Measurements from ENCODE around the gene IFI35. TPM values are rescaled to one million over a fixed set of nuclear protein-coding genes. Genes with fewer than 3 reads are reported as not detected.

Gene IFI35
- total and polyA plus RNA-seq, 9 of the 15 experiments (the other 6 are each of a cell fraction or from before 2014, with no cell fraction given), result 4.4 to 13.1 (median 10.2) TPM

GRCh38 chr17:42980274-42980765 is 26.3 kb upstream of the IFI35 start, which contains the start of gene RUNDC1 (continued):
- TF ChIP-seq DIDO1 (tag; IDR thresholded peaks at IDR 0.05; ENCODE audit: low read depth) (no peak), PRPF4 (IDR thresholded peaks at IDR 0.05; ENCODE audit: insufficient read depth, low read depth, low read length, poor library complexity, severe bottlenecking) (no peak), MEIS2 (IDR thresholded peaks at IDR 0.05; ENCODE audit: partially characterized antibody) (no peak), MCM3 (IDR thresholded peaks at IDR 0.05) (no peak), ZNF778 (CRISPR knock-in tag; IDR thresholded peaks at IDR 0.05) (no peak), TCF7L2 (IDR thresholded peaks at IDR 0.05; ENCODE audit: low read depth, low read length) (no peak), ADNP (tag; IDR thresholded peaks at IDR 0.05) (no peak), HDAC1 (IDR thresholded peaks at IDR 0.05) (peak in 1 of 2 experiments; percentile 88; a peak in 2 of 4 replicates), FIP1L1 (IDR thresholded peaks at IDR 0.05; ENCODE audit: low read depth, low read length, poor library complexity, severe bottlenecking) (peak; percentile 85), ZBTB17 (CRISPR knock-in tag; IDR thresholded peaks at IDR 0.05) (0 out of 2 replicates have a peak, but pooled peaks have one; percentile 10), RBM15 (IDR thresholded peaks at IDR 0.05; ENCODE audit: insufficient read depth, low read length) (no peak), ZSCAN32 (CRISPR knock-in tag; IDR thresholded peaks at IDR 0.05) (no peak), SAFB (IDR thresholded peaks at IDR 0.05; ENCODE audit: borderline replicate concordance, low read depth, low read length) (no peak), CREBBP (IDR thresholded peaks at IDR 0.05; ENCODE audit: low read depth, low read length) (no peak), NFYB (IDR thresholded peaks at IDR 0.05; ENCODE audit: extremely low read depth, insufficient read length) (no peak), CBX5 (IDR thresholded peaks at IDR 0.05; ENCODE audit: borderline replicate concordance, low read depth) (no peak), ZNF324 (CRISPR knock-in tag; IDR thresholded peaks at IDR 0.05) (no peak), FOXO4 (CRISPR knock-in tag; IDR thresholded peaks at IDR 0.05) (no peak), ZNF655 (CRISPR knock-in tag; IDR thresholded peaks at IDR 0.05) (no peak), NCOA2 (IDR thresholded peaks at IDR 0.05; ENCODE audit: partially characterized antibody in 2 of 2) (no peak), ZNF354B (CRISPR knock-in tag; IDR thresholded peaks at IDR 0.05) (no peak), MTF1 (CRISPR knock-in tag; IDR thresholded peaks at IDR 0.05; ENCODE audit: borderline replicate concordance) (no peak), RCOR1 (IDR thresholded peaks at IDR 0.05; ENCODE audit: borderline replicate concordance in 1 of 2, low read depth in 2 of 2, low read length in 2 of 2) (no peak), NEUROD1 (IDR thresholded peaks at IDR 0.05; ENCODE audit: borderline replicate concordance, low read depth, low read length, partially characterized antibody) (peak; percentile 8), ZNF57 (CRISPR knock-in tag; IDR thresholded peaks at IDR 0.05) (no peak), MAFG (tag; conservative IDR thresholded peaks at IDR 0.05) (no peak)
- TF ChIP-seq, protein P1, sequence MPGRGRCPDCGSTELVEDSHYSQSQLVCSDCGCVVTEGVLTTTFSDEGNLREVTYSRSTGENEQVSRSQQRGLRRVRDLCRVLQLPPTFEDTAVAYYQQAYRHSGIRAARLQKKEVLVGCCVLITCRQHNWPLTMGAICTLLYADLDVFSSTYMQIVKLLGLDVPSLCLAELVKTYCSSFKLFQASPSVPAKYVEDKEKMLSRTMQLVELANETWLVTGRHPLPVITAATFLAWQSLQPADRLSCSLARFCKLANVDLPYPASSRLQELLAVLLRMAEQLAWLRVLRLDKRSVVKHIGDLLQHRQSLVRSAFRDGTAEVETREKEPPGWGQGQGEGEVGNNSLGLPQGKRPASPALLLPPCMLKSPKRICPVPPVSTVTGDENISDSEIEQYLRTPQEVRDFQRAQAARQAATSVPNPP (IDR thresholded peaks at IDR 0.05; ENCODE audit: borderline replicate concordance, insufficient read depth, insufficient read length), result no peak
